ENCODE measurements around the gene CTSK. TPM values are rescaled to one million over a fixed set of nuclear protein-coding genes. Genes with fewer than 3 reads are reported as not detected.
A peak's percentile ranks its signal among the peaks of the same experiment; 100 is the strongest.

CTSK gene
- total RNA-seq, 2 experiments from 2014 or later = 1.6 to 1.8 TPM

GRCh38 chr1:150815871-150816270 lies 7.8 kb upstream of the CTSK start:
- CTCF ChIA-PET (ENCODE audit: unreplicated experiment) = no interaction called here

DNA sequence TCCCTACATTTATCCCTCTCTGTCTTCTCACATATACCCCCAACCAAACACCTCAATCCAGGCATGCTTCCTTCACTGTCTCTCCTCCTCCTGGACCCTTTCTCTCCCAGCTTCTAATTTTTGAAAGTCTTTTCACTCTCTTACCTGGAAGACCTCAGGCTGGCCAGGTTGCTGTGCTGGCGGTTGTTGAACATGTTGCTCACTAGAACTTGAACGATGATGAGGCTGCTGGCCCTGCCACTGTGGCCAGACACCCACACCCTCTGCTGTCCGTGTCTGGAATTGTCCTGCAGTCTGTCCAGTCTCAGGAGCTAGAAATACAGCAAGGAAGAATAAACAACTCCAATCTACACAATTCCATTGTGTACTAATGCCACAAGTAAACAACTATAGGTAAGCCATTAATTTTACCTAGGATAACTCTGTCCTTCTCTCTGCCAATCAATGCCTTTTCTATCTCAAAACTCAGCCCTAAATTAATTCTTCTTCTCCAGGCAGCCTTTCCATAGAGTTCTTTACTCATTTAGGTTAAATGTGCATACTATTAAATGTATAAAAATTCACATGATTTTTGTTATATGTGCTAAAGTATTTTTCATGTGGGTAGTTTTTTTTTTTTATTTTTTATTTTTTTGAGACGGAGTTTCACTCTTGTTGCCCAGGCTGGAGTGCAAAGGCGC lies 5.1 kb upstream of the CTSK start:
- no peaks in the 10 kb centered on the region for H4K20me1 ChIP-seq (ENCODE audit: insufficient read depth, low read length)
- TF ChIP-seq EZH2phosphoT487 (IDR thresholded peaks at IDR 0.05; ENCODE audit: borderline replicate concordance, low read depth, low read length) = no peak
- peak; percentile 75 for TF ChIP-seq CTCF (conservative IDR thresholded peaks at IDR 0.05; ENCODE audit: low read length)
- ChIA-PET POLR2A (interaction anchor here (0.6 to 0.8 kb wide), 4 partner anchors 9 to 163 kb away, joined by 3 to 5 read pairs (median 3); no protein-coding TSS in a partner anchor), CTCF (ENCODE audit: unreplicated experiment) (interaction anchor here (0.5 kb wide), 1 partner anchor 395 kb away, joined by 3 read pairs; no protein-coding TSS in a partner anchor)
- H3K27ac ChIP-seq (ENCODE audit: low read depth, low read length, poor library complexity, severe bottlenecking) = no peak overlapping the region
- H3K4me1 ChIP-seq (ENCODE audit: insufficient read depth, low read length, poor library complexity, severe bottlenecking) = no peaks in the 10 kb centered on the region
- H3K9me3 ChIP-seq (ENCODE audit: low read length) = no peaks in the 10 kb centered on the region
- H3K36me3 ChIP-seq (ENCODE audit: insufficient read depth, low read length) = peaks cover 59% of the 10 kb centered on the region
- peak; percentile 36 for DNase-seq (ENCODE audit: low spot score)
- no peak overlapping the region for H2AFZ ChIP-seq (ENCODE audit: low read length)
- no TSS peak for BruUV-seq (replicated peaks)
- no peaks in the 10 kb centered on the region for H3K9me2 ChIP-seq (ENCODE audit: insufficient read depth, low read length)
- no peak overlapping the region for H3K4me2 ChIP-seq (ENCODE audit: low read length)
- intact Hi-C loops (cut with micrococcal nuclease; ENCODE audit: unreplicated experiment) = loop anchor here (1.0 kb wide), 1 partner anchor 252 kb away; no protein-coding TSS in a partner anchor
- H3K4me3 ChIP-seq (ENCODE audit: low read depth, low read length, poor library complexity, severe bottlenecking) = no peak overlapping the region
- no peaks in the 10 kb centered on the region for H3K79me2 ChIP-seq (ENCODE audit: insufficient read depth, low read depth, low read length)

More at GRCh38 chr1:150815871-150816270, 7.8 kb upstream of the CTSK start:
- no TSS peak for BruUV-seq (replicated peaks)
- intact Hi-C loops (cut with micrococcal nuclease; ENCODE audit: unreplicated experiment) = no loop called here
- TF ChIP-seq EZH2phosphoT487 (IDR thresholded peaks at IDR 0.05; ENCODE audit: borderline replicate concordance, low read depth, low read length) = no peak
- TF ChIP-seq CTCF (conservative IDR thresholded peaks at IDR 0.05; ENCODE audit: low read length) = no peak
- Histone ChIP-seq H3K9me2 (ENCODE audit: insufficient read depth, low read length) (no peaks in the 10 kb centered on the region), H3K4me1 (ENCODE audit: insufficient read depth, low read length, poor library complexity, severe bottlenecking) (no peaks in the 10 kb centered on the region), H3K79me2 (ENCODE audit: insufficient read depth, low read depth, low read length) (no peaks in the 10 kb centered on the region), H3K4me3 (ENCODE audit: low read depth, low read length, poor library complexity, severe bottlenecking) (no peak overlapping the region), H3K9me3 (ENCODE audit: low read length) (no peaks in the 10 kb centered on the region), H3K36me3 (ENCODE audit: insufficient read depth, low read length) (peaks cover 78% of the 10 kb centered on the region), H3K4me2 (ENCODE audit: low read length) (no peak overlapping the region), H3K27ac (ENCODE audit: low read depth, low read length, poor library complexity, severe bottlenecking) (no peak overlapping the region), H2AFZ (ENCODE audit: low read length) (no peak overlapping the region), H4K20me1 (ENCODE audit: insufficient read depth, low read length) (no peaks in the 10 kb centered on the region)
- no peak for DNase-seq (ENCODE audit: low spot score)
- POLR2A ChIA-PET = interaction anchor here (0.7 kb wide), 2 partner anchors 19 to 51 kb away, joined by 3 to 5 read pairs; no protein-coding TSS in a partner anchor

Measured in OCI-LY7 (cell line).